ENCODE data around the gene ITGB1. TPM values are rescaled to one million over a fixed set of nuclear protein-coding genes. Genes with fewer than 3 reads are reported as not detected.

ITGB1 gene
- total and polyA plus RNA-seq, 2 of the 8 experiments (the other 6 are each of a cell fraction or from before 2014, with no cell fraction given) = 82.7 to 321 TPM

DNA sequence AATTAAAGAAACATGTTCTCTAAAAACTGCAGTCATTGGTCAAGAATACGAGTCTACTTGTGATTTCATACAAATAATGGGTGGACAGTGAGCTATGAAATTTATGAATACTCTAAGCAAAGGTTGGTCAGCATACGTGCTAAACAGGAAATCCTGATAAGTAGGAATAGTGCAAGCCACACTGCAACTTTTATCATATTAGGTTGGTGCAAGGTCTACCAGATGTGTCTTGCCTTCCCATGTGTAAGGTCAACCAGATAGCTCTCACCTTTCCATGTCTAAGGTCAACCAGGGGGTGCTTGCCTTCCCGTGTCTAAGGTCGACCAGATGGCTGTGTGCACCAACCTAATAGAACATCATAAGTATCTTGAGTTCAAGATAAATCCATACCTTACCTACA, 2.0 kb upstream of the ITGB1 start:
- no peak overlapping the region for H3K9ac ChIP-seq (replicated peaks in 1 of 4; ENCODE audit: extremely low read depth in 1 of 4, low read depth in 3 of 4, low read length in 3 of 4)
- TF ChIP-seq POLR2AphosphoS5 (IDR thresholded peaks at IDR 0.05; ENCODE audit: low read depth, low read length) = peak; percentile 65; the same call in 1 of the 2 replicates
- TF ChIP-seq POLR2A (IDR thresholded peaks at IDR 0.05; ENCODE audit: control extremely low read depth in 1 of 2, low read depth in 2 of 2, low read length in 2 of 2) = peak in 1 of 2 experiments; percentile 66; a peak in 2 of 3 replicates
- TF ChIP-seq RAD21 (IDR thresholded peaks at IDR 0.05 in 1 of 2, conservative IDR thresholded peaks at IDR 0.05 in 1 of 2; ENCODE audit: low read depth in 2 of 2, low read length in 2 of 2) = no peak
- no peak for FAIRE-seq

More for the DNA sequence above, 2.0 kb upstream of the ITGB1 start:
- Histone ChIP-seq H3K9me3 (ENCODE audit: insufficient read depth in 2 of 2, low read depth in 1 of 2, low read length in 1 of 2) (no peaks in the 10 kb centered on the region), H2BK15ac (ENCODE audit: low read length) (peak overlapping the region; percentile 20; the same call in 1 of the 2 replicates), H3K79me2 (ENCODE audit: control insufficient read depth in 1 of 2, insufficient read depth in 2 of 2, low read length in 2 of 2) (peaks cover 17 to 42% of the 10 kb centered on the region in 2 experiments), H3K23me2 (ENCODE audit: low read depth, low read length) (peaks cover 7% of the 10 kb centered on the region), H4K91ac (replicated peaks; ENCODE audit: insufficient read length, low read length) (peak overlapping the region; percentile 90), H2AFZ (ENCODE audit: low read length) (no peak overlapping the region), H2BK20ac (ENCODE audit: low read length) (no peak overlapping the region), H4K5ac (ENCODE audit: insufficient read length, low read depth, low read length) (no peak overlapping the region), H3K27ac (ENCODE audit: low read depth, low read length) (no peak overlapping the region), H2BK5ac (ENCODE audit: low read depth, low read length) (peak overlapping the region; percentile 60; the same call in 1 of the 2 replicates), H3K36me3 (ENCODE audit: control insufficient read depth in 2 of 4, insufficient read depth in 4 of 4, low read length in 3 of 4) (no peaks in the 10 kb centered on the region), H3K4me1 (replicated peaks in 1 of 4; ENCODE audit: control insufficient read depth in 3 of 4, insufficient read depth in 4 of 4, low read length in 3 of 4) (peaks cover 4 to 17% (median 10%) of the 10 kb centered on the region in 4 experiments; a peak in 5 of 7 replicates), H4K8ac (ENCODE audit: extremely low read depth, insufficient read depth, low read length) (no peak overlapping the region), H3K23ac (ENCODE audit: insufficient read length) (no peak overlapping the region), H3K27me3 (replicated peaks in 1 of 4; ENCODE audit: control insufficient read depth in 3 of 4, extremely low read depth in 1 of 4, insufficient read depth in 3 of 4, low read length in 3 of 4) (no peaks in the 10 kb centered on the region), H3K4ac (replicated peaks; ENCODE audit: insufficient read length, low read depth, low read length) (no peak overlapping the region), H3K4me3 (ENCODE audit: extremely low read depth in 1 of 4, insufficient read depth in 2 of 4, low read depth in 3 of 4, low read length in 4 of 4) (peak overlapping the region in 2 of 4 experiments; percentile 90 to 95; a peak in 4 of 8 replicates), H2BK12ac (ENCODE audit: low read depth, low read length) (peak overlapping the region; percentile 89), H3K56ac (replicated peaks; ENCODE audit: insufficient read length, low read depth, low read length) (no peak overlapping the region), H3K14ac (ENCODE audit: insufficient read length) (no peak overlapping the region), H3K79me1 (ENCODE audit: low read depth, low read length) (no peaks in the 10 kb centered on the region), H3K4me2 (ENCODE audit: insufficient read depth in 1 of 2, low read depth in 2 of 2, low read length in 2 of 2) (peak overlapping the region; percentile 95 to 97), H2AK5ac (ENCODE audit: low read depth, low read length) (0 out of 2 replicates have a peak overlapping the region, but pooled peaks have one; percentile 59), H3K18ac (ENCODE audit: extremely low read depth, low read length) (no peak overlapping the region), H4K20me1 (replicated peaks in 1 of 2; ENCODE audit: control insufficient read depth in 1 of 2, insufficient read depth in 2 of 2, low read length in 2 of 2) (no peaks in the 10 kb centered on the region), H2BK120ac (replicated peaks; ENCODE audit: low read depth, low read length) (no peak overlapping the region)
- ChIA-PET POLR2A (ENCODE audit: partially characterized antibody) (interaction anchor here (1.2 to 4.8 kb wide), 6 partner anchors 9 to 42 kb away, joined by 3 to 26 read pairs (median 5); no protein-coding TSS in a partner anchor), CTCF (ENCODE audit: partially characterized antibody) (interaction anchor here (1.8 kb wide), 1 partner anchor 49 kb away, joined by 5 read pairs; no protein-coding TSS in a partner anchor)
- no peak for DNase-seq (ENCODE audit: low read depth in 1 of 2, low spot score in 2 of 2)
- 83% methylated on average over 4 of the region's 4 CpGs; no CpG with 5 or more reads in 1 of the 2 experiments for WGBS, 2 experiments (ENCODE audit: extremely low coverage in 1 of 2, insufficient coverage in 1 of 2, insufficient read length in 1 of 2, insufficient replicate concordance in 2 of 2, low coverage in 1 of 2, low lambda C conversion rate in 2 of 2, missing lambda C conversion rate in 1 of 2)

Measured in H1 (cell line).